ENCODE results near the gene ARVCF.

- TF ChIP-seq, protein P1, sequence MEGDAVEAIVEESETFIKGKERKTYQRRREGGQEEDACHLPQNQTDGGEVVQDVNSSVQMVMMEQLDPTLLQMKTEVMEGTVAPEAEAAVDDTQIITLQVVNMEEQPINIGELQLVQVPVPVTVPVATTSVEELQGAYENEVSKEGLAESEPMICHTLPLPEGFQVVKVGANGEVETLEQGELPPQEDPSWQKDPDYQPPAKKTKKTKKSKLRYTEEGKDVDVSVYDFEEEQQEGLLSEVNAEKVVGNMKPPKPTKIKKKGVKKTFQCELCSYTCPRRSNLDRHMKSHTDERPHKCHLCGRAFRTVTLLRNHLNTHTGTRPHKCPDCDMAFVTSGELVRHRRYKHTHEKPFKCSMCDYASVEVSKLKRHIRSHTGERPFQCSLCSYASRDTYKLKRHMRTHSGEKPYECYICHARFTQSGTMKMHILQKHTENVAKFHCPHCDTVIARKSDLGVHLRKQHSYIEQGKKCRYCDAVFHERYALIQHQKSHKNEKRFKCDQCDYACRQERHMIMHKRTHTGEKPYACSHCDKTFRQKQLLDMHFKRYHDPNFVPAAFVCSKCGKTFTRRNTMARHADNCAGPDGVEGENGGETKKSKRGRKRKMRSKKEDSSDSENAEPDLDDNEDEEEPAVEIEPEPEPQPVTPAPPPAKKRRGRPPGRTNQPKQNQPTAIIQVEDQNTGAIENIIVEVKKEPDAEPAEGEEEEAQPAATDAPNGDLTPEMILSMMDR (IDR thresholded peaks at IDR 0.05; ENCODE audit: poor library complexity, severe bottlenecking), result no peak
- TF ChIP-seq POLR2AphosphoS5 (IDR thresholded peaks at IDR 0.05) (no peak), TAF1 (IDR thresholded peaks at IDR 0.05; ENCODE audit: low read depth) (no peak), REST (IDR thresholded peaks at IDR 0.05; ENCODE audit: borderline replicate concordance) (no peak), EZH2 (IDR thresholded peaks at IDR 0.05; ENCODE audit: borderline replicate concordance, insufficient read depth, low read length, poor library complexity, severe bottlenecking) (no peak), RAD21 (conservative IDR thresholded peaks at IDR 0.05) (no peak), EP300 (conservative IDR thresholded peaks at IDR 0.05; ENCODE audit: poor library complexity, severe bottlenecking) (no peak), MXI1 (conservative IDR thresholded peaks at IDR 0.05; ENCODE audit: poor library complexity, severe bottlenecking) (no peak)
Observed at GRCh38 chr22:20003304-20003703, 13.3 kb downstream of the ARVCF start.

All from neural cell (in vitro differentiated cells).